CD8-positive, alpha-beta memory T cell (primary cell): ENCODE results near the gene TNFSF8. TPM values are rescaled to one million over a fixed set of nuclear protein-coding genes. Genes with fewer than 3 reads are reported as not detected.

ENCODE experiments used
- CTCF ChIA-PET: fragments of 350-600 bp; sonication (Branson Sonifier 250); formaldehyde crosslinking; loops from one replicate; lab custom pipeline; 2021; ENCODE audit warnings: antibody characterized with exemption; lab: Charles Lee
- POLR2A ChIA-PET: fragments of 350-600 bp; sonication (Branson Sonifier 250); formaldehyde crosslinking; loops from one replicate; lab custom pipeline; 2021; ENCODE audit warnings: antibody characterized with exemption; lab: Charles Lee
- DNase-seq, 5 donors: peaks; one replicate each; pipeline versions ENCODE4 v3.0.0 to v3.0.0-alpha.2; 2020 to 2022; ENCODE audit warnings: mixed read lengths in 1 of 5
- H3K27ac ChIP-seq: one replicate; pipeline ENCODE4 v1.7.0; 2013; ENCODE audit warnings: low read depth, mild to moderate bottlenecking, low read length, moderate library complexity
- H3K27me3 ChIP-seq: 2 replicates; pipeline ENCODE4 v1.7.0; 2013; ENCODE audit warnings: low read length, mild to moderate bottlenecking; ENCODE audit not compliant: insufficient read depth, poor library complexity, severe bottlenecking
- H3K36me3 ChIP-seq: 2 replicates; pipeline ENCODE4 v1.7.0; 2013; ENCODE audit warnings: mild to moderate bottlenecking, low read length, moderate library complexity; ENCODE audit not compliant: insufficient read depth
- H3K4me1 ChIP-seq: 2 replicates; pipeline ENCODE4 v1.7.0; 2013; ENCODE audit warnings: mild to moderate bottlenecking, low read length, moderate library complexity; ENCODE audit not compliant: insufficient read depth
- H3K4me3 ChIP-seq: 2 replicates; pipeline ENCODE4 v1.7.0; 2013; ENCODE audit warnings: mild to moderate bottlenecking, low read length
- H3K9me3 ChIP-seq: 2 replicates; pipeline ENCODE4 v1.7.0; 2013; ENCODE audit warnings: mild to moderate bottlenecking, low read length
- H3K27ac Mint-ChIP-seq, 8 donors: one replicate each; pipeline ENCODE4 v1.8.0; 2020 to 2021; ENCODE audit warnings: mixed read lengths in 8 of 8, mild to moderate bottlenecking in 6 of 8, inconsistent platforms in 3 of 8, moderate library complexity in 3 of 8
- H3K27me3 Mint-ChIP-seq, 2 donors: one replicate each; pipeline ENCODE4 v1.8.0; 2020 to 2021; ENCODE audit warnings: mixed read lengths in 2 of 2, mild to moderate bottlenecking in 1 of 2, moderate library complexity in 1 of 2
- H3K36me3 Mint-ChIP-seq, 3 donors: one replicate each; pipeline ENCODE4 v1.8.0; 2020 to 2021; ENCODE audit warnings: mixed read lengths in 3 of 3, inconsistent platforms in 1 of 3, mild to moderate bottlenecking in 1 of 3
- H3K4me1 Mint-ChIP-seq, 3 donors: one replicate each; pipeline ENCODE4 v1.8.0; 2020 to 2021; ENCODE audit warnings: mixed read lengths in 3 of 3, inconsistent platforms in 1 of 3, mild to moderate bottlenecking in 1 of 3
- H3K4me3 Mint-ChIP-seq, 7 donors: one replicate each; pipeline ENCODE4 v1.8.0; 2020 to 2021; ENCODE audit warnings: mixed read lengths in 7 of 7, mild to moderate bottlenecking in 6 of 7, moderate library complexity in 4 of 7, inconsistent platforms in 2 of 7
- H3K9me3 Mint-ChIP-seq, 5 donors: one replicate each; pipeline ENCODE4 v1.8.0; 2020 to 2022; ENCODE audit warnings: mixed read lengths in 5 of 5, mild to moderate bottlenecking in 3 of 5, moderate library complexity in 2 of 5, inconsistent platforms in 1 of 5
- polyA plus RNA-seq: library from polyadenylated mRNA; unstranded; fragments of 300-500 nt; fragmentation: Illumina TruSeq; gene quantifications from one replicate; pipeline ENCODE4 v1.2.3, GENCODE V29; 2021
- total RNA-seq, 2 experiments: library from RNA; stranded (reverse); gene quantifications; one replicate each; pipeline ENCODE4 v1.2.3, GENCODE V29; 2021

Gene TNFSF8
- total and polyA plus RNA-seq, 3 experiments from 2014 or later = 72.6 to 83.6 (median 73.2) TPM

DNA sequence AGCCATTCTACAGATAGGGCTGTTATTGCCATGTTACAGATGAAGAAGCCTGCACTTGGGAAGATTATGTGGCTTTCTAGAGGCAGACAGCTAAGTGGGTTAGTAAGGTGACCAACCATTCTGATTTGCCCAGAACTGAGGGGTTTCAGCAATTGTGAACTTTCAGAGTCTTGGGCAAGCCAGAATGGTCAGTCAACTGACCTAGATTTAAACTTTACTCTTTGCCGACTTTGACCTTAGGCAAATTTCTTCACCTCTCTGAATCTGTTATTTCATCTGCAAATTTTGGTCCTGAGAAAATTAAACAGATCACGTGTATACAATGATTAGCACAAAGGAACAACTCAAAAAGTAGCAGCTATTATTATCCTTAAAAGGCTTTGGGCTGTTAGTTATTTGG, 20.4 kb upstream of the TNFSF8 start:
- POLR2A ChIA-PET = no interaction called here
- CTCF ChIA-PET = no interaction called here
- no peaks in the 10 kb centered on the region for H3K9me3 Mint-ChIP-seq

DNA sequence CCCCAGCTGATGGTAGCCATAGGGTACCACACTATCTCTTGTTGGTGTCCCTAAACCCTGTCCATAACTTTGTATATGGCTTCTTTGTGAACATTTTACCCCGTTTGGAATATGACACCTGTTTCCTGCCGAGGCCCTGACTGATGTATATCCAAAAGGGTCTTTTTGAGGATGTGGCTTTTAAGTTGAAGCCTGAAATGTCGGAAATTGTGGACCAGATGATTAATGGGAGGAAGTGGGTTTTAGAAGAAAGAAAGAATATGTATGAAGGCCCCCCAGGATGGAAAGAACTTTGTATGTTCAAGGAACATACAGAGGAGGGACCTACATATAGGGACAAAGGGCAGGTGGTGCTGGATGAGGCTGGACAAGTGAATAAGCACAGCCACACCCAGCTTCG, 16.7 kb upstream of the TNFSF8 start:
- Mint-ChIP-seq H3K27me3 (peaks cover 2 to 3% of the 10 kb centered on the region in 2 donors), H3K9me3 (no peaks in the 10 kb centered on the region), H3K36me3 (no peaks in the 10 kb centered on the region), H3K27ac (no peak overlapping the region), H3K4me1 (peaks cover 9 to 13% (median 9%) of the 10 kb centered on the region in 3 donors), H3K4me3 (no peak overlapping the region)
- DNase-seq = no peak
- no peaks in the 10 kb centered on the region for H3K9me3 ChIP-seq
- POLR2A ChIA-PET = no interaction called here
- no peaks in the 10 kb centered on the region for H3K27me3 ChIP-seq
- CTCF ChIA-PET = interaction anchor here (1.0 kb wide), 1 partner anchor 208 kb away, joined by 3 read pairs; no protein-coding TSS in a partner anchor
- no peak overlapping the region for H3K4me3 ChIP-seq
- H3K4me1 ChIP-seq = no peaks in the 10 kb centered on the region
- no peak overlapping the region for H3K27ac ChIP-seq
- H3K36me3 ChIP-seq = no peaks in the 10 kb centered on the region

More for the DNA sequence above, 20.4 kb upstream of the TNFSF8 start:
- Mint-ChIP-seq H3K4me3 (no peak overlapping the region), H3K36me3 (peaks cover 0 to 1% (median 0%) of the 10 kb centered on the region in 3 donors), H3K27ac (no peak overlapping the region), H3K27me3 (peaks cover 2 to 3% of the 10 kb centered on the region in 2 donors), H3K4me1 (peaks cover 9 to 13% (median 9%) of the 10 kb centered on the region in 3 donors)
- Histone ChIP-seq H3K27ac (no peak overlapping the region), H3K27me3 (no peaks in the 10 kb centered on the region), H3K36me3 (no peaks in the 10 kb centered on the region), H3K4me1 (no peaks in the 10 kb centered on the region), H3K4me3 (no peak overlapping the region), H3K9me3 (no peaks in the 10 kb centered on the region)
- no peak for DNase-seq

DNA sequence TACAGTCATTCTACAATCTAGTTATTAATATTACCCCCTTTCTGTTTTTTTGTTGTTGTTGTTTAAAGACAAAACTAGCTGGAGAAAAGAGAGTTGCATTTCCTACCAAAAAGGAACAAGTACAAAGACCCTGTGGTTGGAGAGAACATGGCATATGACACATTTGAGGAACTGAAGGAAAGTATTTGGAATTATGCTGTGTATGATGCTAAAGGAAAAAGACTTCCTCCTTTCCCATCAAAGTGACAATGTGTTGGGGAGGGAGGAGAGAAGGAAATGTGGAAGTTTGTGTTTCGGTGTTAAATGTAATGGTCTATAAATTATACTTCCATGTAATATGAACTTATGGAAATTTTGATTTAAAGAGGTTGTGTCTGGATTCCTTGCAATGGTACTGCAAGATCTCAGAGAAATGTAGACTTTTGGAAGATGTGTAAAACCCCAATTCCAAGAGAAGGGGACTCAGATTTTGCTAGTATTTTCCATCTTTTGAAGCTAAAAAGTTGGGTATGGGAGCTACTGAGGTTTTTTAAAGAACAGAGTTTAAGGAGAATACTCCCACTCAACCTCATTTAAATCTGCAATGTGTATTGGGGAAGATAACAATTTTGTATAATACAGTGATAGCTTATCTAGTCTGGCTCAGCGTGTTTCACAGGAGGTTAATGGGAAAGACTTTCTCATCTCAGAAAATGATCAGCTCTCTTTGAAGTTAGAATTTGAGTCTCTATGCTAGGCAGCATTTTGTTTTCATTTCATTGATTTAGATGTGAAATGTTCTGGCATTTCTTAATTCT, 15.4 kb upstream of the TNFSF8 start:
- H3K4me3 Mint-ChIP-seq = no peak overlapping the region
- H3K4me1 ChIP-seq = no peaks in the 10 kb centered on the region
- CTCF ChIA-PET = interaction anchor here (1.0 kb wide), 1 partner anchor 206 kb away, joined by 3 read pairs; no protein-coding TSS in a partner anchor
- no peak for DNase-seq
- H3K9me3 Mint-ChIP-seq = no peaks in the 10 kb centered on the region
- POLR2A ChIA-PET = no interaction called here
- H3K27me3 Mint-ChIP-seq = peaks cover 0 to 2% of the 10 kb centered on the region in 2 donors
- no peak overlapping the region for H3K27ac Mint-ChIP-seq
- no peaks in the 10 kb centered on the region for H3K9me3 ChIP-seq
- H3K4me3 ChIP-seq = no peak overlapping the region
- H3K4me1 Mint-ChIP-seq = peaks cover 9 to 13% (median 9%) of the 10 kb centered on the region in 3 donors
- H3K27me3 ChIP-seq = no peaks in the 10 kb centered on the region
- H3K36me3 Mint-ChIP-seq = no peaks in the 10 kb centered on the region
- H3K36me3 ChIP-seq = no peaks in the 10 kb centered on the region
- no peak overlapping the region for H3K27ac ChIP-seq

DNA sequence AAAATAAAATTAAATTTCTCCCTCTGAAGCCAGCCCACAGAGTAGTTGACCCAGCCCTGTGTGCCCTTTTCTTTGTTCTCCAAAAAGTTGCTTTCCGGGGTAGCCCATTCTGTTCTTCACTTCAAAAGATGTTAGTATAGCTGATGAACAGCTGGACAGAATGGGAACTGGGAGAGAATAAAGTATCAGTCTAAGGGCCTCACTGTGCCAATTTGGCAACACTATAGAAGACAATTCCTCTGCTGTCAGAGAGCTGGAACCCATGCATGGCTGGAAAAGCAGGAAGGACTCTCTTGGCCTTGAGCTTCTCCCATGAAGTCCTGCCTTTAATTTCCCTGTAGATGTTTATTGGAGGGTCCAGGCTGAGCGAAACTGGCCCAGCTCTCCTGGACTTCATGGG, 11.0 kb upstream of the TNFSF8 start:
- H3K9me3 Mint-ChIP-seq = no peaks in the 10 kb centered on the region
- H3K36me3 Mint-ChIP-seq = no peaks in the 10 kb centered on the region
- H3K36me3 ChIP-seq = no peaks in the 10 kb centered on the region
- no peak overlapping the region for H3K27ac ChIP-seq
- no peaks in the 10 kb centered on the region for H3K27me3 ChIP-seq
- no peak overlapping the region for H3K4me3 ChIP-seq
- CTCF ChIA-PET = interaction anchor here (1.1 to 1.4 kb wide), 2 partner anchors 12 to 203 kb away, joined by 3 to 4 read pairs; no protein-coding TSS in a partner anchor
- no peaks in the 10 kb centered on the region for H3K27me3 Mint-ChIP-seq
- POLR2A ChIA-PET = interaction anchor here (0.6 kb wide), 2 partner anchors 50 to 198 kb away, joined by 4 to 10 read pairs; no protein-coding TSS in a partner anchor
- H3K4me1 Mint-ChIP-seq = peaks cover 16 to 24% (median 22%) of the 10 kb centered on the region in 3 donors
- H3K4me3 Mint-ChIP-seq = no peak overlapping the region
- peak overlapping the region in 1 of 8 donors; percentile 15 for H3K27ac Mint-ChIP-seq
- no peaks in the 10 kb centered on the region for H3K9me3 ChIP-seq
- peaks cover 17% of the 10 kb centered on the region for H3K4me1 ChIP-seq
- DNase-seq = no peak

DNA sequence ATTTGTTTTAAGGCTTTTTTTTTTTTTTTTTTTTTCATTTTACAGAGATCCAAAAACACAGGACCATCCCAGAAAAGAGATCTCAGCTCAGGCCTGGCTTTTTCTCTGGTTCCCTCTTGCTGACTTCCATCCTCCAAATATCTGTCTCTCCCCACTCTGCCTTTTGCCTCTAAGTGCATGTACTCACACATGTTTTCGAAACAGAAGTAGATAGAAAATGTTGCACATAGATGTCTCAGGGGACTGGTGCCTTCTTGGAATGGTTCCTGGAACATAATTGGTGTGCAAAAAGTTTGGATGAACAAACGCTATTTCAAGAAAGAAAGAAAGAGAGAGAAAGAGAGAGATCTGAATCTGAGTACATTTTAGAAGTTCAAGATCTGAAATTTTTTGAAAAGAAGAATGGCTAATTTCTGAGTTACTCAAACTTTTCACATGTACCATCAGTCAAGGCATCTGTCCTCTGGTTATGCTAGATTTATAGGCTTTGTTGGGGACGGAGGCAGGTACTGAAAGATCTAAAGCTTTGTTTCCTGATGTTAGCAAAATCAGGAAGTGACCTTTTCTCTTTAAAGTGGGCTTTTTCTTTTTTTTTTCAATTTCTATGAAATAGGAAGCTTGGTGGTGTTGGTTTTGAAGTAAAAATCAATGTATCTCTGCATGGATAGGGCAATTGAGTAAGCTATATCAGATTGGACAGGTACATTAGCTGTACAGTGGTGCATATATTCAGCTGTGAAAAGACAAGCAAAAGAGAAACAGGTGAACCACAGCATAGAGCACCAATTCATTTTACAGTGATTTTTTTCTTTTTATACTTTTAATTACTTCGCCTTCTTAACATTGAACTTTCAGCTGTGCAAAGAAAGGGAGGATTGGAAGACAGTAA, 8.5 kb upstream of the TNFSF8 start:
- H3K36me3 ChIP-seq = no peaks in the 10 kb centered on the region
- no peaks in the 10 kb centered on the region for H3K27me3 Mint-ChIP-seq
- peaks cover 17% of the 10 kb centered on the region for H3K4me1 ChIP-seq
- H3K27ac Mint-ChIP-seq = peak overlapping the region in 7 of 8 donors; percentile 1 to 89 (median 48)
- no peaks in the 10 kb centered on the region for H3K9me3 Mint-ChIP-seq
- H3K9me3 ChIP-seq = no peaks in the 10 kb centered on the region
- ChIA-PET POLR2A (interaction anchor here (0.6 kb wide), 1 partner anchor 10 kb away, joined by 4 read pairs; no protein-coding TSS in a partner anchor), CTCF (interaction anchor here (0.9 to 1.4 kb wide), 5 partner anchors 9 to 258 kb away, joined by 3 to 6 read pairs (median 3); partner anchors contain the start of gene TNFSF8)
- no peak overlapping the region for H3K27ac ChIP-seq
- no peaks in the 10 kb centered on the region for H3K27me3 ChIP-seq
- DNase-seq = peak in 2 of 5 donors; percentile 4 to 45
- no peak overlapping the region for H3K4me3 ChIP-seq
- peaks cover 16 to 24% (median 22%) of the 10 kb centered on the region in 3 donors for H3K4me1 Mint-ChIP-seq
- no peaks in the 10 kb centered on the region for H3K36me3 Mint-ChIP-seq
- H3K4me3 Mint-ChIP-seq = peak overlapping the region in 5 of 7 donors; percentile 2 to 56 (median 15)

DNA sequence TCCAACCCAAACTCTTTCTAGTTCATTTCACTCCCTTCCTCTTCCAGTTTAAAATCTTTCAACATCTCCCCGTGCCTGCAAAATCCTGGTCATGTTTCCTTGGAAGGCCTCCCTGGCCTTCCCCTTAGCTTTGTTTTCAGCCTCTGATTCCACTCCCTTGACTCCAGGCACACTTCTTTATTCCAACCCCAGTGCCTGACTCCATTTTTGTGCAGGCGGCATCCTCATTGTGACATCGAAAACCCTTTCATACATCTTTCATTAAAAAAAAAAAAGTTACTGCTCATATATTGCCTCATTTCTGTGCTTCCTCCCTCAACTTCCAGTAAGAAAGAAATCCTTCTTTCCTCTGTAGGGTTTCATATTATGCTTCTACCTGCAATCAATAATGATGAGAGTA, 7.1 kb upstream of the TNFSF8 start:
- H3K27me3 ChIP-seq = no peaks in the 10 kb centered on the region
- no peak for DNase-seq
- no peak overlapping the region for H3K27ac ChIP-seq
- Mint-ChIP-seq H3K27ac (no peak overlapping the region), H3K27me3 (no peaks in the 10 kb centered on the region), H3K9me3 (no peaks in the 10 kb centered on the region), H3K4me3 (no peak overlapping the region), H3K36me3 (no peaks in the 10 kb centered on the region), H3K4me1 (peaks cover 16 to 27% (median 22%) of the 10 kb centered on the region in 3 donors)
- peaks cover 17% of the 10 kb centered on the region for H3K4me1 ChIP-seq
- no peaks in the 10 kb centered on the region for H3K9me3 ChIP-seq
- no peaks in the 10 kb centered on the region for H3K36me3 ChIP-seq
- H3K4me3 ChIP-seq = no peak overlapping the region
- ChIA-PET CTCF (interaction anchor here (1.2 to 1.3 kb wide), 3 partner anchors 8 to 31 kb away, joined by 3 to 6 read pairs (median 3); no protein-coding TSS in a partner anchor), POLR2A (interaction anchor here (0.6 kb wide), 1 partner anchor 8 kb away, joined by 3 read pairs; no protein-coding TSS in a partner anchor)

DNA sequence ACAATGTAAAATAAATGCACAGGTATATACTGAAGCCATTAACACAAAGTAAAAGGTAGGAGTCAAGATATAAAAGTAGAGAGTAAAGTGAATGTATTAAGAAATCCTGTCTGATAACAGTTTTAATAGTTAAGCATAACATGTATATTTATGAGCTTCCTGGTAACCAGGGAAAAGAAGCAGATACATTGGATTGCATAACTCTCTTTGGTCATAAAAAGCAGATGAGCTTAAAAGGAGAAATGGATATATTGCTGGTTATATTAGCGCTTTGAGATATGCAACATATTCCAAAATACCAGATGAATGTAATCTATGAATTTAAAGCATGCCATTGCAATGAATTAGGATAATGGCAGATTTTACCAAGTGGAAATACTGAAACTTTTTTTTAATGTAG, 6.2 kb upstream of the TNFSF8 start:
- ChIA-PET CTCF (interaction anchor here (1.2 to 1.3 kb wide), 2 partner anchors 13 to 30 kb away, joined by 3 to 6 read pairs; no protein-coding TSS in a partner anchor), POLR2A (no interaction called here)
- Mint-ChIP-seq H3K27ac (peak overlapping the region in 1 of 8 donors; percentile 38), H3K4me1 (peaks cover 16 to 34% (median 22%) of the 10 kb centered on the region in 3 donors), H3K36me3 (no peaks in the 10 kb centered on the region), H3K4me3 (no peak overlapping the region), H3K9me3 (no peaks in the 10 kb centered on the region), H3K27me3 (no peaks in the 10 kb centered on the region)
- H3K9me3 ChIP-seq = no peaks in the 10 kb centered on the region
- no peak for DNase-seq
- no peak overlapping the region for H3K27ac ChIP-seq
- no peaks in the 10 kb centered on the region for H3K27me3 ChIP-seq
- H3K4me3 ChIP-seq = no peak overlapping the region
- peaks cover 19% of the 10 kb centered on the region for H3K4me1 ChIP-seq
- no peaks in the 10 kb centered on the region for H3K36me3 ChIP-seq
